Endothelial cell of umbilical vein (primary cell): ENCODE data around the gene MOB3C.

Experiments
- CTCF ChIP-seq, 2 donors: IDR thresholded peaks; 1 replicate in 1 of 2; 2 replicates in 1 of 2; pipeline ENCODE4 v1.5.1; 2011; ENCODE audit warnings: low read length in 2 of 2, mild to moderate bottlenecking in 2 of 2, moderate library complexity in 2 of 2, control low read depth in 1 of 2, inconsistent platforms in 1 of 2, low read depth in 1 of 2; ENCODE audit not compliant: insufficient read depth in 1 of 2; ENCODE audit errors: extremely low read depth in 1 of 2
- GATA2 ChIP-seq: IDR thresholded peaks from 2 replicates; pipeline ENCODE4 v1.7.0; 2011; ENCODE audit warnings: low read depth, mild to moderate bottlenecking, moderate library complexity, mixed read lengths, low read length; ENCODE audit not compliant: insufficient read length, insufficient read depth
- POLR2A ChIP-seq: IDR thresholded peaks from 2 replicates; pipeline ENCODE4 v1.6.1; 2012; ENCODE audit warnings: low read depth, mild to moderate bottlenecking, control low read depth, low read length
- POLR2AphosphoS5 ChIP-seq: IDR thresholded peaks from 2 replicates; pipeline ENCODE4 v1.6.1; 2012; ENCODE audit warnings: low read depth, mild to moderate bottlenecking, control low read depth, low read length, moderate library complexity; ENCODE audit not compliant: insufficient read depth

- TF ChIP-seq CTCF (IDR thresholded peaks at IDR 0.05; ENCODE audit: extremely low read depth in 1 of 2, insufficient read depth in 1 of 2, low read depth in 1 of 2, low read length in 2 of 2) (no peak), POLR2AphosphoS5 (peak; percentile 54), POLR2A (peak; percentile 53), GATA2 (no peak)
Observed at GRCh38 chr1:46616277-46617107, at the start of gene MOB3C.
